Panc1 (cell line): ENCODE data around the gene ZCCHC9. TPM values are rescaled to one million over a fixed set of nuclear protein-coding genes. Genes with fewer than 3 reads are reported as not detected.

Source experiments
- ATAC-seq: fragments of 200-7000 bp; cut with Tn5 transposase; 2 replicates; pipeline ENCODE4 v1.9.1; 2020; ENCODE audit warnings: mild to moderate bottlenecking, moderate library complexity
- BruUV-seq: library from RNA; stranded (reverse); fragments of 400-500 nt; replicated peaks from 2 replicates; lab custom pipeline; 2021; lab: Mats Ljungman, UMichigan
- CTCF ChIA-PET: fragments of 300-600 bp; sonication (Branson Sonifier 250); formaldehyde crosslinking; loops from one replicate; lab custom pipeline; 2022; ENCODE audit warnings: antibody characterized with exemption; lab: Charles Lee
- POLR2A ChIA-PET: fragments of 300-600 bp; sonication (Branson Sonifier 250); formaldehyde crosslinking; loops from one replicate; lab custom pipeline; 2022; ENCODE audit warnings: antibody characterized with exemption; lab: Charles Lee
- DNase-seq: peaks from one replicate; pipeline ENCODE4 v3.0.0-alpha.2; 2010; ENCODE audit warnings: low read depth, low spot score
- H3K27ac ChIP-seq: 2 replicates; pipeline ENCODE4 v1.5.1; 2011; ENCODE audit warnings: mild to moderate bottlenecking, low read length, inconsistent platforms
- H3K27me3 ChIP-seq: fragments of 200-500 bp; sonication (Bioruptor generic); 2 replicates; pipeline ENCODE4 v1.6.0; 2014; ENCODE audit warnings: low read length, inconsistent platforms; ENCODE audit not compliant: control insufficient read depth, insufficient read depth
- H3K36me3 ChIP-seq: fragments of 200-500 bp; sonication (Bioruptor generic); 2 replicates; pipeline ENCODE4 v1.5.1; 2014; ENCODE audit warnings: inconsistent platforms, mild to moderate bottlenecking, low read length, moderate library complexity; ENCODE audit not compliant: control insufficient read depth, insufficient read depth
- H3K4me1 ChIP-seq: 2 replicates; pipeline ENCODE4 v1.5.1; 2011; ENCODE audit warnings: inconsistent platforms, mild to moderate bottlenecking, low read length, moderate library complexity; ENCODE audit not compliant: control insufficient read depth, insufficient read depth
- H3K4me3 ChIP-seq, 2 experiments: 2 replicates each; pipeline ENCODE4 v1.5.1; 2011 to 2012; ENCODE audit warnings: low read depth in 2 of 2, low read length in 2 of 2, mild to moderate bottlenecking in 2 of 2, inconsistent platforms in 1 of 2, moderate library complexity in 1 of 2
- H3K9me3 ChIP-seq: fragments of 200-500 bp; sonication (Bioruptor generic); 2 replicates; pipeline ENCODE4 v1.5.1; 2014; ENCODE audit warnings: low read depth, mild to moderate bottlenecking, inconsistent platforms, low read length, moderate library complexity; ENCODE audit not compliant: control insufficient read depth, insufficient read depth
- CTCF ChIP-seq: fragments of 450-650 bp; IDR thresholded peaks from 2 replicates; pipeline ENCODE4 v1.5.1; 2017; ENCODE audit warnings: mild to moderate bottlenecking
- POLR2AphosphoS5 ChIP-seq: IDR thresholded peaks from 2 replicates; pipeline ENCODE4 v1.6.1; 2012; ENCODE audit warnings: mild to moderate bottlenecking, low read depth, low read length, moderate library complexity
- REST ChIP-seq, 2 experiments: IDR thresholded peaks; 2 replicates each; pipeline ENCODE4 v1.6.1; 2011 to 2012; ENCODE audit warnings: low read depth in 2 of 2, control low read depth in 1 of 2, low read length in 1 of 2, mild to moderate bottlenecking in 1 of 2, moderate library complexity in 1 of 2; ENCODE audit not compliant: insufficient read depth in 1 of 2
- SIN3A ChIP-seq: IDR thresholded peaks from 2 replicates; pipeline ENCODE4 v1.6.1; 2012; ENCODE audit warnings: low read depth, mild to moderate bottlenecking, low read length, moderate library complexity, borderline replicate concordance; ENCODE audit not compliant: insufficient read depth
- TCF7L2 ChIP-seq: IDR thresholded peaks from 2 replicates; pipeline ENCODE4 v1.6.1; 2011; ENCODE audit warnings: mild to moderate bottlenecking, low read depth, low read length, inconsistent platforms
- in situ Hi-C: cut with HindIII; loops from 2 replicates; pipeline ENCODE4 v1.10.0; 2016; ENCODE audit warnings: low sequenced_read_pairs, low pct_unique_long_range_greater_than_20kb
- intact Hi-C: fragments of 100-400 bp; cut with micrococcal nuclease; formaldehyde crosslinking; loops from one replicate; pipeline ENCODE4 v1.10.0; 2022; ENCODE audit not compliant: unreplicated experiment
- total RNA-seq: library from RNA; stranded (reverse); gene quantifications from one replicate; pipeline ENCODE4 v1.2.1, GENCODE V29; 2021; ENCODE audit not compliant: unreplicated experiment

ZCCHC9 gene
- total RNA-seq, 1 experiment from 2014 or later: 41.5 TPM

- no peaks in the 10 kb centered on the region for H3K9me3 ChIP-seq
- H3K27me3 ChIP-seq: no peaks in the 10 kb centered on the region
- in situ Hi-C loops: no loop called here
- TF ChIP-seq POLR2AphosphoS5: no peak
- TF ChIP-seq SIN3A: no peak
- no peaks in the 10 kb centered on the region for H3K36me3 ChIP-seq
- ATAC-seq (no peak), DNase-seq (no peak)
- H3K4me3 ChIP-seq: no peak overlapping the region
- CTCF ChIA-PET: no interaction called here
- POLR2A ChIA-PET: no interaction called here
- intact Hi-C loops: no loop called here
- no TSS peak for BruUV-seq
- no peaks in the 10 kb centered on the region for H3K4me1 ChIP-seq
- no peak overlapping the region for H3K27ac ChIP-seq
Observed at GRCh38 chr5:81354093-81354492, 52.7 kb downstream of the ZCCHC9 start.

- Histone ChIP-seq H3K27ac (no peak overlapping the region), H3K4me3 (no peak overlapping the region), H3K27me3 (no peaks in the 10 kb centered on the region), H3K36me3 (no peaks in the 10 kb centered on the region), H3K9me3 (no peaks in the 10 kb centered on the region), H3K4me1 (no peaks in the 10 kb centered on the region)
- BruUV-seq: no TSS peak
- no peak for TF ChIP-seq TCF7L2
- no peak for TF ChIP-seq SIN3A
- no peak for TF ChIP-seq REST (IDR thresholded peaks at IDR 0.05; ENCODE audit: insufficient read depth in 1 of 2, low read depth in 2 of 2, low read length in 1 of 2)
- TF ChIP-seq POLR2AphosphoS5: no peak
- TF ChIP-seq CTCF: no peak
- DNase-seq: no peak
- in situ Hi-C loops (no loop called here), intact Hi-C loops (no loop called here)
- CTCF ChIA-PET: no interaction called here
- ATAC-seq: peak; percentile 42; the same call in 1 of the 2 replicates
- POLR2A ChIA-PET: no interaction called here
Observed at GRCh38 chr5:81355291-81356251, 54.2 kb downstream of the ZCCHC9 start.

- H3K4me3 ChIP-seq: no peak overlapping the region
- no TSS peak for BruUV-seq
- no peaks in the 10 kb centered on the region for H3K9me3 ChIP-seq
- no peaks in the 10 kb centered on the region for H3K4me1 ChIP-seq
- in situ Hi-C loops (no loop called here), intact Hi-C loops (no loop called here)
- POLR2A ChIA-PET: no interaction called here
- H3K36me3 ChIP-seq: no peaks in the 10 kb centered on the region
- CTCF ChIA-PET: no interaction called here
- DNase-seq (no peak), ATAC-seq (no peak)
- H3K27ac ChIP-seq: no peak overlapping the region
- TF ChIP-seq SIN3A (no peak), POLR2AphosphoS5 (no peak), REST (IDR thresholded peaks at IDR 0.05; ENCODE audit: insufficient read depth in 1 of 2, low read depth in 2 of 2, low read length in 1 of 2) (no peak), TCF7L2 (no peak), CTCF (no peak)
- no peaks in the 10 kb centered on the region for H3K27me3 ChIP-seq
Observed at GRCh38 chr5:81359108-81359507, 57.7 kb downstream of the ZCCHC9 start.
